ENCODE measurements around the gene EFCAB11.

GRCh38 chr14:89750908-89751392, 203.6 kb downstream of the EFCAB11 start:
- TF ChIP-seq, protein P1, sequence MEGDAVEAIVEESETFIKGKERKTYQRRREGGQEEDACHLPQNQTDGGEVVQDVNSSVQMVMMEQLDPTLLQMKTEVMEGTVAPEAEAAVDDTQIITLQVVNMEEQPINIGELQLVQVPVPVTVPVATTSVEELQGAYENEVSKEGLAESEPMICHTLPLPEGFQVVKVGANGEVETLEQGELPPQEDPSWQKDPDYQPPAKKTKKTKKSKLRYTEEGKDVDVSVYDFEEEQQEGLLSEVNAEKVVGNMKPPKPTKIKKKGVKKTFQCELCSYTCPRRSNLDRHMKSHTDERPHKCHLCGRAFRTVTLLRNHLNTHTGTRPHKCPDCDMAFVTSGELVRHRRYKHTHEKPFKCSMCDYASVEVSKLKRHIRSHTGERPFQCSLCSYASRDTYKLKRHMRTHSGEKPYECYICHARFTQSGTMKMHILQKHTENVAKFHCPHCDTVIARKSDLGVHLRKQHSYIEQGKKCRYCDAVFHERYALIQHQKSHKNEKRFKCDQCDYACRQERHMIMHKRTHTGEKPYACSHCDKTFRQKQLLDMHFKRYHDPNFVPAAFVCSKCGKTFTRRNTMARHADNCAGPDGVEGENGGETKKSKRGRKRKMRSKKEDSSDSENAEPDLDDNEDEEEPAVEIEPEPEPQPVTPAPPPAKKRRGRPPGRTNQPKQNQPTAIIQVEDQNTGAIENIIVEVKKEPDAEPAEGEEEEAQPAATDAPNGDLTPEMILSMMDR (IDR thresholded peaks at IDR 0.05): no peak
- TF ChIP-seq POLR2A (IDR thresholded peaks at IDR 0.05): no peak
